AG10803 (cell line): ENCODE data around the gene CCR5AS.

Source experiments
- DNase-seq: peaks from one replicate; pipeline ENCODE4 v3.0.0; 2010; ENCODE audit warnings: low read depth
- H3K4me3 ChIP-seq: 2 replicates; pipeline ENCODE4 v1.5.1; 2011; ENCODE audit warnings: mild to moderate bottlenecking, low read length, control low read depth
- CTCF ChIP-seq: conservative IDR thresholded peaks from 2 replicates; pipeline ENCODE4 v1.5.1; 2011; ENCODE audit warnings: mild to moderate bottlenecking, low read length, control low read depth, inconsistent platforms

Gene CCR5AS

GRCh38 chr3:46353090-46353489 lies 53.8 kb downstream of the CCR5AS start:
- no peak for TF ChIP-seq CTCF
- H3K4me3 ChIP-seq, result no peak overlapping the region
- DNase-seq, result no peak

- no peak for TF ChIP-seq CTCF
- no peak overlapping the region for H3K4me3 ChIP-seq
- DNase-seq, result no peak
Observed at GRCh38 chr3:46351646-46352045, 55.2 kb downstream of the CCR5AS start.

GRCh38 chr3:46350262-46350565 lies 56.7 kb downstream of the CCR5AS start:
- no peak for TF ChIP-seq CTCF
- no peak overlapping the region for H3K4me3 ChIP-seq
- no peak for DNase-seq

- no peak for DNase-seq
- TF ChIP-seq CTCF, result no peak
- no peak overlapping the region for H3K4me3 ChIP-seq
Observed at GRCh38 chr3:46349484-46350261, 57.2 kb downstream of the CCR5AS start.

- H3K4me3 ChIP-seq, result no peak overlapping the region
- TF ChIP-seq CTCF, result no peak
- DNase-seq, result no peak
Observed at GRCh38 chr3:46348823-46349482, 57.9 kb downstream of the CCR5AS start.

- TF ChIP-seq CTCF, result no peak
- DNase-seq, result no peak
- H3K4me3 ChIP-seq, result no peak overlapping the region
Observed at GRCh38 chr3:46344476-46344875, 62.4 kb downstream of the CCR5AS start.

- no peak for TF ChIP-seq CTCF
- no peak for DNase-seq
- H3K4me3 ChIP-seq, result no peak overlapping the region
Observed at GRCh38 chr3:46338840-46339239, 68.0 kb downstream of the CCR5AS start.
